Measurements from ENCODE around the gene RCN1.

DNA sequence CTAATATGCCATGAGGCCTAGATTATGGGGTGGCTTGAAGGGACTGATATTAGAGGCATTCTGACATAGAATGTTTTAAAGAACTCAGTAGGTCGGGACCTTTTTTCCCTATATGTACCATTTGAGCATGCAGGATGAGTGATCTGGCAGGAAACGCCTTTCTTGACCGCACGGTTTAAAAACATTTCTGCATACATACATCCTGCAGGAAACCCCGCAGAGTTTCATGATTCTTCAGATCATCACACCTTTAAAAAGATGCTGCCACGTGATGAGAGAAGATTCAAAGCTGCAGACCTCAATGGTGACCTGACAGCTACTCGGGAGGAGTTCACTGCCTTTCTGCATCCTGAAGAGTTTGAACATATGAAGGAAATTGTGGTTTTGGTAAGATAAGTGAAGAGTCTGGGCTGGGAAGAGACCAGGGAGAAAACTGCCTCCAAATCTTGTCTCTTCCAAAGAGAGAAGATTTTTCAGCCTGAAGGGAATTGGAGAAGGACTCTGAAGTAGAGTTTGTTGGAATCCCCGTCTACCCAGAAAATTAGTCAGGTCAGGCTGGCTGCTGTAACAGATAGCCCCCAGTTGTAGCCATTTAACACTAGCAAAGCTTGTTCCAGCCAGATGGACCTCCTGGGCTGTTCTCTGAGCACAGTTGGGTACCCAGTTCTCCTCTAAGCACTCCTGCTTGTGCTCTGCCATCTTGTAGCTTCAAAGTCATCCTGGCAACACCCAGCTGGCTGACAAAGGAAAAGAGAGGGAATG, 7.4 kb downstream of the RCN1 start:
- TF ChIP-seq TAF1 (IDR thresholded peaks at IDR 0.05; ENCODE audit: borderline replicate concordance, low read depth, low read length) (no peak), POLR2AphosphoS5 (IDR thresholded peaks at IDR 0.05; ENCODE audit: low read depth, low read length) (no peak), POLR2A (IDR thresholded peaks at IDR 0.05; ENCODE audit: low read depth, low read length) (no peak)
